GM19395 (cell line): ENCODE data around the gene ARX.
A peak's percentile ranks its signal among the peaks of the same experiment; 100 is the strongest.

Experiments used
- ATAC-seq: cut with Tn5 transposase; IDR thresholded peaks from one replicate; pipeline ENCODE4 v1.9.1; 2021; ENCODE audit warnings: mild to moderate bottlenecking, moderate library complexity; ENCODE audit not compliant: unreplicated experiment

Gene ARX

DNA sequence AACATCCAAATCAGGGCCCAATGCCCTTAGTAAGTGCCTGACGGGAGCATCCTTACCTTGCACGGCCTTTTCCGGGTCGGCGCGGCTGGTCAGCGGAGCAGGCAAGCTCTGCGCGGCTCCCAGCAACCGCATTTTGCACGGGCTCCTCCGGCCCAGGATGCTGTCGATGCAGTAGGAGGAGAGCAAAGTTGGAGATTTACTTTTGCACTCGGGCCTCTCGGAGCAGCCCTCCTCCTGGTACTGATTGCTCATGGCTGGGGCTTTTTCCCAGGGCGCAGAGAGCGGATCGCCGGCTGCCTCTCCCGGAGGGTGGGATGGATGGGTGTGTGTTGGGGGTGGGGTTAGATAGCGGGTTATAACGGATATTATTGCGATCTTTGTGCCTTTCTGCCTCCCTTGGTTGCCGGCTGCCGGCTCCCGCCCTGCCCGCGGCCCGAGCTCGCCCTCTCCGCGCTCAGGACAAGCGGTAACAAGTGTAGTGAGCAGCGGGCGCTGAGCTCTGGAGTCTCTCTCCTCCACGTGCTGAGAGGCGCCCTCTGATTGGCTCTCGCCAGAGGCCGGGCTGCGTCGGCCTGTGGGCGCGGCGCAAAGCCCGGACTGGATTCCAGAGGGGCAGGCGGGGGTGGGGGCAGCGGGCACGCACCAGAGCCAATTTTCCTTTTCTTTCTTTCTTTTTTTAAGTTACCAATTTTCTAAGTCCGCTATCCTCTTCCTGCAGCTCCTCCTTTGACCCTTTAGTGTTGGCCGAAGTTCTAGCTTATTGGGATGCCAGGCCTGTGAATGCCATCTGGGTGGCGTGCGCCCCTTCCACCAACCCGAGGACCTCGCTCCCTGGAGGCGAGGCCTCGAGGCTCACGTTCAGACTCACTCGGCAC lies at the start of gene ARX:
Gene ARX, minus strand, starts transcription at position 480 of the 875 bp plus-strand sequence. Its CDS starts 228 bp downstream, at position 252.
- ATAC-seq = no peak

DNA sequence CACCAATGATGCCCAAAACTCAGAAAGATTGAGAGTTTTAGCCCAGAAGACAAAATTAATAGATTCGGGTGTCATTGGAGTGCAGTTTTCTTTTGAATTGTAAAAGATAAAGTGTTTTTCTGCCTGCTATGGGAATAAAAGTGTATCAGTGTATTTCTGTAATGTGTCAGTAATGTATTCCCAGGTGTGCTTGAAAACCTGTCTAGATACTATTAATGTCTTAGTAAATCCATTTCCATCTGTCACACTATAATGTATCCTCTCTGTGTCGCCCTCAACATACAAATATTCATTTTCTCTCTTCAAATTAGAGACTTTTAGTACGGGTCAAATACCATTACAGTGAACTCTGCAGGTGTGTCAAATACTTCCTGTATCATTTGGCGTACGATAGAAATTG lies 43.5 kb upstream of the ARX start:
- no peak for ATAC-seq

DNA sequence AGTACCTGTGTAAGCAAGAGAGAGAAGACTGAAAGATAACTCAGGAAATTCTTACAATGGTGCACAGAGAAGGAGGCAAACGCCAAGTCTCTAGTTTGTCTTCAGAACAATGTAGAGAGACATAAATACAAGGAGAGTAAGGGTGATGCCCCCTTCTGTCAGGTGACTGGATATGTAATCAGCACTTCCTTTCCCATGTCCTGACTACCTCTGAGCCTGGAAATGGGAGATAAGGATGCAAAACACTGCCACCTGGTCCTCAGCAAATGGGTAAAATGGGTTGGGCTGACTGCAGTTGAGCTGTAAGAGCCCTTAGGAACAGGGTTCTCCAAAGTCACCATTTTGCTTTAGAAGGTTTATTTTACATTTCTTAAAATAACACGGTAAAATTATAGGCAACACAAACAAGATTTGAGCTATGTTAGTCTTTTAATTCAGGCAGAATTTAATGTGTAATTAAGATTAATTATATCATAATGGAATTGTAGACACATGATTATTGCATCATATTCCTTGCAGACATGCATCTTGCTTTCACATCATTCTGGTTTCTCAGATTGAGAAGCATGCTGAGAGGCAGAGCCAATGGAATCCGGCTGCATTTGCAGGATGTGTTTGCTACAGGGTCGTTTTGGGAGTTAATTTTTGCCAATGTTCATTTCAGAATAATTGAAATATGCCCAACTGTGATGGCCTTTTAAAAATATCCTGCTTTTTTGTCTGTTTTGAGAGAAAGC lies 37.2 kb upstream of the ARX start:
- no peak for ATAC-seq

DNA sequence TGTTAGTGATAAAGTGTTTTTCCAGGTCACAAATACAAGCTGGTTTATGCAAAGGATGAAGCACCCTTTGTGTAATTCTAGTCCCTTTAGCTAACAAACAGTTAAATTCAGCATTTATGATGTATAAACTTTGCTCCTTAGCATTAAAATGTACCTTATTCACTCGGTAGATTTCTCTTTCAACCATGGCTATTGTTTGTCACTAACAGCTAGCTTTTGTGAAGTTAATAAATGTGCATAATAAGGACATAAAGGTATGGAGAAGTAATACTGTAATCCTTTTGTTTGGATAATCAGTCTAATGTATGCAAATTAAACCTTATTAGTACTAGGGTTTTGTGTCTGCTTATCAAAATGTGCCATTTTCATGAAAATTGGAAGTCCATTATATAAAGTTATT lies 34.2 kb upstream of the ARX start:
- no peak for ATAC-seq

DNA sequence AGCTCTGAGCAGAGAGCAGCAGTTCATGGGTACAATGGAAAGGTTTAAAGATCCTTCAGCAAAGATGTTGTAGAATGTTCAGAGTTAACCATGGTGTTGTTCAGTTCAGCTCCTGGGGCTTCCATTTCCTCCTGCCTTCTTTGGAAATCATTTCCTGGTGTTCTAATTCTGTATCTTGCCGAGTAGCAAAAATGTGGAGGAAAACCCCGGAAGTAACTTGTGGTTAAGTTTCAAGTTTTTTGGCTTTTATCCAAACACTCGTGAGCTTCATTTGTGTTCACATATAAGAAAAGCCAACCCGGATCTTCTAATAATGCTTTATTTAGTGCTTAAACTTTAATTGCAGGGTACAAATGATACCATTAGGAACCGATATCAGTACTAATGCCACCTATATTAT lies 33.6 kb upstream of the ARX start:
- ATAC-seq = no peak

DNA sequence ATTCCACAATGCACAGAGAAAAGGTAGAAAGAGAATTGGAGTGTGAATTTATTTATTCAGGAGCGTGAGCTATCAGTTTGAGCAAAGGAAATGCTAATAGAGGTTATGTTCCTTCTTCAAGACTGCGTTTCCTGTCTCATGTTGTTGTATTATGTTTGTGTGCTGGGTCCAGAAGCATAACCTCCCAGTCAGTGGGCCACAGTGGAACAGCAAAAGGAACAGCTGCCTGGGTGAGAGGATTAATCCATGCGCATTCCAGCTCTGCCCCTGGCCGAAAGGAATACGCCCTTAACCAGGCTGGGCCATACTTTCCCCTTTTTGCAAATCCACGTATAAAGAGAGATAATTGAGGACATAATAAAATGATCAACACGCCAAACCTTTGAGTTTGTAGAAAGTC lies 32.4 kb upstream of the ARX start:
- no peak for ATAC-seq

DNA sequence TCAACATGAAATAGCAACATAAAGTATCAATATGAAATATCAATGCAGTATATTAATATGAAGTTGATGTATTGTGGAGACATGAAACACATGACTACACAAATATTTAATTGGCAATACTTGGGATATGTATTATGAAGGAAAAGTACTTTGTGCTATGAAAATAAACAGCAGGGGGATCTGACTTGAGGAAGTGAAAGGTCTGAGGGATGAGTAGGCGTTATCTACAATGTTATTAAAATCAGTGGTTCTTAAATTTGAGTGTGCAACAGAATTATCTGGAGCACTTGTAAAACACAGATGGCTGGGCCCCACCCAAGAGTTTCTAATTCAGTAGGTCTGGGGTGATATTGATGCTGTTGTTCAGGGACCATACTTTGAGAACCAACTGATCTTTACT lies 27.4 kb upstream of the ARX start:
- no peak for ATAC-seq

DNA sequence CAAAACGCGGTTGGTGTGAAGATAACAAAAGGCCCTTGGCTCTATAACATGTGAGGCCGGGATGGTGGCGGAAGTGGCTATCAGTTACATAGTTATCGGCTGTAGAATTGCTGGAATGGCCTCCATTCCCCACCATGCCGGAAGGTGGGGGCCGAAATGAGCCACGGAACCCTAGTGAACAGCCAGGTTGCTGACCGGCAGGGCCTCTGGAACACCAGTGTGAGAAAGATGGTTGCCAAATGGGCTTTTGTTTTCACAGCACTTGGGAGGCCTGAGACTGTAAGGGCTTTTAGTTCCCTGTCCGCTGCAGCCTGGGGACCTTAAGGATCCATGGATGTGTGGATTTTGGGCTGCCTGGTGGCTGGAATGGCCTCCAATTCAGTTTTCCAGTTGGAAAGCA lies 23.3 kb upstream of the ARX start:
- no peak for ATAC-seq

DNA sequence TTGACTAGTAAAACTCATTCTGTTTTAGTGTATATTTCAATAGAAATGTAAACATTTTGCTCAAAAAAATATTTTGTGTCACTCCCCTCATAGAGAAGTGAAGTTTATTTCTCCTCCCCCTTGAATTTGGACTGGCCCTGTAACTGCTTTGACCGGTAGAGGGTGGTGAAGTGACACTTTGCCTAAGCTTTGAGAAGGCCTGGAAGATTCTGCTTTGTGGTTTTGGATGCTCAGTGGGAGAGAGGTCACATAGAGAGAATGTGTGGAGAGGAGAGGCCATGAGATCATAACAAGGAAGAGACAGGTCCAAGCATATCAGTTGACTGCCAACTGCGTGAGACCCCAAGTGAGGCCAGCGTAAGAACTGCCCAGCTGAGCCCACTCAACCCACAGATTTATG lies 19.1 kb upstream of the ARX start:
- ATAC-seq = no peak

DNA sequence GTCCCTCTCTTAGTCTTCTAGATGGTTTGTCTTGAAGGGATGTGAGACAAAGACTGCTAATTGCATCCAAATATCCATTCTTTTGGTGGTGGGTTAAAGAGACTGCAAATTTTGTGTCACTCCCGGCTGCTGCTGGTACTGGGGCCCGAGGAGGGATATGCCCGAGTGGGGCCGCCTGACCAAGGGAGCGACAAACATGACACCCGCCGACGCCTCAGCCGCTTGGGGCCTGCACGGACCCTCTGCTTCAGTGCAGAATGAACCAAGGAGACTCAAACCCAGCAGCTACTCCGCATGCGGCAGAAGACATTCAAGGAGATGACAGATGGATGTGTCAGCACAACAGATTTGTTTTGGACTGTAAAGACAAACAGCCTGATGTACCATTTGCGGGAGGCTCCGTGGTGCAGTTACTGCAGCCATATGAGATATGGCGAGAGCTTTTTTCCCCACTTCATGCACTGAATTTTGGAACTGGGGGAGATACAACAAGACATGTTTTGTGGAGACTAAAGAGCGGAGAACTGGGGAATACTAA lies 13.6 kb upstream of the ARX start:
- ATAC-seq = no peak

DNA sequence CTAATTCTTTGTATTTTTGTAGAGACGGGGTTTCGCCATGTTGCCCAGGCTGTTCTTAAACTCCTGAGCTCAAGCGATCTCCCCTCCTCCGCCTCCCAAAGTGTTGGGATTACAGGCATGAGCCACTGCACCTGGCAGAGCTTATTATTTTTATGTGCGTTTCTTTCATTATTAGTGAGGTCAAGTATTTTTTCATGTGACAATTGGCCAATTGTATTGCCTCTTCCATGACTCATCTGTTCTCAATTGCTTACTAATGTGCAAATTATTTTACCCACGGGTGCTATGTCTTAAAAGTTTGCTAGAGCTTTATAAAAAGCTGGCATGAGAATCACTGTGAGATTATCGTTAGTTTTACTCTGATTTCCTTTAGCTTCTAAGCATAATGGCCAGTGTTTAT lies 13.0 kb upstream of the ARX start:
- no peak for ATAC-seq

DNA sequence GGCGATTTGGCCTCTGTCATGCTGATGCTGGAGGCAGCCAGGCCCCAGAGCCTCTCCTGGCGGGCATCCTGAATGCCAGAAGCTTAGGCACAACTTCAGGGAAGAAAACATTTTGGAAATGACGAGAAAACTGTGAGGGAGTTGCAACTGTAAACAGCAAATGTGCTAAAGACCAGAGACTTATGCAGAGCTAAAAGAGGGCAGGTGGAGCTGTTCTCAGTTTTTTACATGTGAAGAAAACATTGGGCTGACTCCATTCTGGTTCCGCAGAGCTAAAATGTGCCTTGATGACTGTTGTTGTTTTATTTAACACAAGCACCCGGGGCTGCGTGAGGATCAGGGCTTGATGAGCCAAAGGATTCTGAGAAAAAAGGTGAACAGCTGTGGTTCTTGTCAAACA lies 10.8 kb upstream of the ARX start:
- no peak for ATAC-seq

DNA sequence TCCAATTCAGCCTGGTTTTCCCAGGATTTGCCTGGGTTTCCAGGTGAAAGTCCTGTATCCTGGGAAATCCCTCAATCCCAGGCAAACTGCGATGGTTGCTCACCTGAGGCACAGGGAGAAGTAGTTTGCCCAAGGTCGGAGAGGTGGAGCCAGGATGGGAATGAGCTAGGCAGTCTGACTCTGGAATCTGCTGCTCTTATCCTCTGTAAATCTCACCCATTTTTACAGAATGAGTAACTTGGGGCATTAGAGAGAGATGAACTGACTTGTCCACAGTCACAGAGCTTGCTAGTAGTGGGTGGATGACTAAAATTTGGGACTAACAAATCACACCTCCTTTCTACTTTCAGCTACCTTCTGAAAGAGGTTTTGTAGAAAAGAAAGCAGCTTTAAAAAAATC lies 9.8 kb upstream of the ARX start:
- ATAC-seq = no peak

DNA sequence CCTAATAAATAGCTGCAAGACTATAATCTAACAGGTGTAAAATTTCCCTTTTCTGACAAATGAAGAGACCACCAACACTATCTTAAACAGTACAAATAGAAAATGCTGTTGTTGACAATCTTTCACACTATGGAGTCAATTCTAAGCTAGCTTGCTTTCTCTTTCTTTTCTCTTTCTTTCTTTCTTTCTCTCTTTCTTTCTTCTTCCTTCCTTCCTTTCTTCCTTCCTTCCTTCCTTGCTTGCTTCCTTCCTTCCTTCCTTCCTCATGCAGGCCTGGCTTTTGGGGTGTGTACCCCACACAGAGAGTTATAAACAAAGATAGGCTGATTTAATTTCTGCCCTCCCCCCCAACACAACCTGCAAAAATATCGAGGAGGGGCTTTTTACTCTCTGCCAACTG lies 8.1 kb upstream of the ARX start:
- no peak for ATAC-seq

DNA sequence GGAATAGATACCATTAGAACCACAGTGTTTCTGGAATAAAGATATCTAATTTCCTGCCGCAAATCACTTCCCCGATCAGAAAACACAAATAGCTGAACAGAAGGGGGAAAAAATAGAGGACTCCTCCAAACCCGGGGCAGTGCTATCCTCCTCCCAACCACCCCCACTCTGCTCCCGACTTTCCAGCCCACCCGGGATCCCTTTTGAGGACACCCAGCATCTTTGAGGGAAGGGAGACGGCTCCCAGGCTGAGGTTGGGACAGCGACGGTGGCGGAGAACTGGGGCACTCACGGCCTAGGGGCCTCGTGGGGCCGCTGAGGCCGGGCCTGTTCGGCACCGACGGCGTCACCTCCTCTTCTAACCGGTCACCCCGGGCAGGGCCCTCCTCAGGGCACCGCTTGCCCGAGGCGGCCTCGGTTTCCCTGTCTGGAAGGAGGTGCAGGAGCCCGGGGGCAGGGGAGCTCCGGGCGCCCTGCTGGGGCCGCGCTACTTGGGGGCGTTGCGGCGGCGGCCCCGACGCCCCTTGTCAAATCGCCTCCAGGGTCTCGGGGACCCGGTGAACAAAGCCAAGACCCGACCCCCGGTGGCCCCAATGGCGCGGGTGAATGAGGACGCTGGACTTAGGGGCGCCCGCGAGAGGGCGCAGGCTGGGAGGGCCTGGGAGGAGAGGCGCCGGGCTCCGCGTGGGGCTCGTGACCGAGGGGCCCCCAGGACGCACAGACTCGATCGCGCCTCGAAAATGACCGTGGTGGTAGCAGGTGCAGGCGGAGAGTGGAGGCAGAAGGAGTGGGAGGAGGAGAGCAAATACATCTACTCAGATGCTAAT lies 6.9 kb upstream of the ARX start:
- no peak for ATAC-seq

DNA sequence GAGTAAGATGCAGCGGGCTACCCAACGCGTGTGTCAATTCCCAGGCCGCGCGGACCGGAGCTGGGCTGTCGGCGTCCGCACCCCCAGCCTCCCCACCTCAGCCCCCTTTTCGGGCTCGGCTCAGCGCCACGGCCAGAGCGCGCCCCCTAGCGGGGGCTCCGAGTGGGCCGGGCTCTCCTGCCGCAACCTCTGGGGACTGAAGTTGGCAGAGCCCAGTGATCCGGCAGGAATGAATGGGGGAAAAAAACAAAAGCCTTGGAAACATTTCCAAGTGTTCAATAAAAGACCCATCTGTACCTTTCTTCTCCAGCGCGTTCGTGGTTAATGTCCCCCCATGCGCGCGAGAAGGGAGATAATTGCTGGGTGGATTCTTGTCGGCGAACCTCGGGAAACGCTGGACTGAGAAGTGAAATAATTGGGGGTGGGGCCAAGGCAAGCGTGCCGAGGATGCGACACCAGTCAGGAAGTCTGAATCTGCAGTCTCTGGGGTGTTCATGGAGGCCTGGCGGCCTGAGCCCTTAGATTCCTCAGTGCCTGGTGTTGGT lies 5.2 kb upstream of the ARX start:
- peak; percentile 62 for ATAC-seq

DNA sequence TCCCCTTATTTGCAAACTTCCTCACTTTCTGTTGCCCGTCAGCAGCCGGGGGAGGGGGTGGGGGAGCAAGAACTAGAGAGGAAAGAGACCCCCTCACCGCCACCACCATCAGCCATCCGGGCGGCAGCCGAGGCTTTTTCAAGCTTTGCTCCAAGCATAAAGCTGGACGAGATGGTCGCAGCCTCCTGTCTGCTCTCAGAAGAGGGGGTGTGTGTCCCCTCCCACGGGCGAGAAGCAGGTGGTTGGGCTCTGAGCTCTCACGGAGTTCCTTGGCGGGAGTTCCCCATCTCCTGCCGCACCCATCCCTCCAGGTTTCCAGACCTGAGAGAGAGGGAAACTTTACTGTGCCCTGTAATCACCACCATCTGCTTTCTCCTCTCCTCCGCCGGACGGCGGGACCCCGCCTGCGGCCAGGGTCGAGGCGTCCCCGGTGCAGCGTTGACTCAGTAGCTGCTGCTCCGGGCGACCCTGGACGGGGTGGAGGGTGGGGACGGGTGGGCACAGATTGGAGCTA lies 4.7 kb upstream of the ARX start:
- peak; percentile 28 for ATAC-seq

DNA sequence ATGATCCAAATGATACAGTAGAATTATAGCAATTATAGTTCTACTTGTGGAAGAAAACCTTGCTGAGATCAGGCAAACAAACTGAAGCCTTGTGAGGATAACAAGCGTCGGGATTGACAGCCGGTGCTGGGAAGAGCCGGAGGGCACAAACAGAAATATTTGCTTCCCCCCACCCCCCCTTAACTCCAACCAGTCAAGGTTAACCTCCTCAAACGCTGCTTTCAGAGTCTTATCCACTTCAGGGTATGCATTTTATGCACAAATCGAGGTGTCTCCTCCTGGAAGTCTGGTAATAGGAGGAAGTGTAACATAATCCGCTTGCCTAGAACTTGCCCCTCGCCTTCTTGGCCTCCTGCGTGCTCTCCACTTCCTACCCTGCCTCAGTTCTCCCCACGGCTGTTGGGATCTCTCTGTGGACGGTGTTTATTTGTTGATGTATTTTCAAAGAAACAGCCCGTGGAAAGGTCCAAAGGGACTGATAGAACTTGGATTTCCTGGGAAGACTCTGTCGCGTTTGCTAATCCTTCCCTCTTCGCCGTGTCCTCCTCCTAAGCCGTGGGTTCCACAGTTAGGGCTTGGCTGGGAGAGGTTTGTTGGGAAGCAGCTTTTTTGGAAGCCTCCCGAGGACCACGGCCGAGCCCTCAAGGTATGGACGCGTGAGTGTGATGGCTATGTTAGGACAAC lies 4.1 kb upstream of the ARX start:
- no peak for ATAC-seq

DNA sequence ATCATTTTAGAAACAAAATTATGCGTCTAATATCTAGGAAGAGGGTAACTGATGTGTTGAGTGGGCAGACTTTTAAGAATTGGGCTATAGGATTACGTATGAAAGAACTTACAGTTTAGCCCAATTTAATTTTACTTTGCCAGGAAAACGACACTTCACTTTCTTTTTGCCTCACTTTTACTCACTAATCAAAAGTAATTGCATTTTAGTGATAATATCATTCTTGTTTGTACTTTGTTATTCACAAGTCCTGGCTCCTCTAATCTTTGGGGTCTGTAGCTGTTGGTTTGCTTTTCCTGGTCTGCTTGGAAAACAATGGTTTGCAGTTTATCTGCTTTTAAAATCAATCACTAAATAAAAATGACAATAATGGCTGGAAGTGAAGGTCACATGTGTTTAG lies 2.9 kb upstream of the ARX start:
- no peak for ATAC-seq

DNA sequence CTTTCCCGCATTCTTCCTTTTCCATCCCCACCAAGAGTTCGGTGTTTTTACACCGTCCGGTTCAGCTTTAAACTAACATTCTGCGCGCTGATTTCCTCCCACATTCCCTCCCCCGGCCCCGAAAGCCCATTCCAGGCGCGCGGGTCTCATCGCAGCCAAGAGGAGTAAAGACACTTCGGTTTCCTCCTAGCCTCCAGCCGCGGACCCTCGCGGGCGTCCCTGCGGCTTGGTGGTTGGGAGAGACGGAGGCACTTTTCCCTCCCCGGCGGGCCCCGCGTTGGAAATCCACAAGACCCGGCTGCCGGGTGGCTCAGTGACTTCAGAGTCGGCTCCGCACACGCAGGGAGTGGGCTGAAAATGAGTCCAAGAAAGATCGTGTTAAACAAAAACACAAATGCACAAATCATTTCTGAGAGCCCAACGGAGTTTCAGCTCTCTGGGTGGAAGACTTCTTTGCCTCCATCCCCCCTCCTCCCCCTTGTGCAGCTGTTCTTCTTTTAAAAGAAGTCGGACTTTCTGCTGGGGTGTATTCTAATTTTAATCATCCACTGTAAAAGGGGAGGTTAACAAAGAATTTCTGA lies 2.0 kb upstream of the ARX start:
- no peak for ATAC-seq
